Endothelial cell of umbilical vein (primary cell): ENCODE results near the gene NUPR1. TPM values are rescaled to one million over a fixed set of nuclear protein-coding genes. Genes with fewer than 3 reads are reported as not detected.

Source experiments
- BruUV-seq: library from RNA; stranded (reverse); fragments of 400-500 nt; replicated peaks from 2 replicates; lab custom pipeline; 2021; lab: Mats Ljungman, UMichigan
- CTCF ChIA-PET: fragments of 300-600, 350-600 bp; sonication (Branson Sonifier 250); formaldehyde crosslinking; loops from one replicate; lab custom pipeline; 2021; ENCODE audit warnings: antibody characterized with exemption, inconsistent platforms; lab: Charles Lee
- POLR2A ChIA-PET: fragments of 300-600, 350-600 bp; sonication (Branson Sonifier 250); formaldehyde crosslinking; loops from one replicate; lab custom pipeline; 2021; ENCODE audit warnings: antibody characterized with exemption, inconsistent platforms; lab: Charles Lee
- DNase-seq: peaks from one replicate; pipeline ENCODE4 v3.0.0-alpha.2; 2011; ENCODE audit warnings: low read depth, low spot score
- FAIRE-seq: peaks from 2 replicates; lab custom pipeline; 2011; peaks lifted over from hg19 to GRCh38; lab: Jason Lieb, UNC
- H2AFZ ChIP-seq: 2 replicates; pipeline ENCODE4 v1.6.0; 2012; ENCODE audit warnings: low read depth, low read length, control low read depth, inconsistent platforms
- H3K27ac ChIP-seq: 2 replicates; pipeline ENCODE4 v1.5.1; 2011; ENCODE audit warnings: low read depth, mild to moderate bottlenecking, control low read depth, low read length, moderate library complexity; ENCODE audit not compliant: insufficient read depth
- H3K27me3 ChIP-seq, 2 experiments: 2 replicates each; pipeline versions ENCODE4 v1.6.0 to v1.6.1; 2011; ENCODE audit warnings: low read length in 2 of 2, mixed read lengths in 1 of 2; ENCODE audit not compliant: control insufficient read depth in 2 of 2, insufficient read depth in 2 of 2
- H3K36me3 ChIP-seq, 2 experiments: 2 replicates in 1 of 2; 3 replicates in 1 of 2; pipeline ENCODE4 v1.5.1; 2011; ENCODE audit warnings: low read length in 2 of 2, mild to moderate bottlenecking in 1 of 2, moderate library complexity in 1 of 2; ENCODE audit not compliant: control insufficient read depth in 2 of 2, insufficient read depth in 2 of 2; ENCODE audit errors: extremely low read depth in 1 of 2
- H3K4me1 ChIP-seq: 3 replicates; pipeline ENCODE4 v1.5.1; 2011; ENCODE audit warnings: mild to moderate bottlenecking, low read length; ENCODE audit not compliant: control insufficient read depth, insufficient read depth; ENCODE audit errors: extremely low read depth
- H3K4me2 ChIP-seq: 2 replicates; pipeline ENCODE4 v1.6.1; 2011; ENCODE audit warnings: low read length, control low read depth, mixed read lengths; ENCODE audit not compliant: insufficient read depth
- H3K4me3 ChIP-seq, 3 experiments: fragments of 200-600 bp in 1 of 3; sonication (generic), shearing (Covaris generic) in 1 of 3; replicated peaks in 1 of 3; 2 replicates each; pipeline ENCODE4 v1.5.1; 2011 to 2016; ENCODE audit warnings: control low read depth in 3 of 3, low read length in 3 of 3, mild to moderate bottlenecking in 2 of 3, inconsistent platforms in 1 of 3, low read depth in 1 of 3, moderate library complexity in 1 of 3; ENCODE audit not compliant: insufficient read depth in 1 of 3
- H3K79me2 ChIP-seq: 2 replicates; pipeline ENCODE4 v1.6.0; 2012; ENCODE audit warnings: low read length, inconsistent platforms; ENCODE audit not compliant: control insufficient read depth, insufficient read depth
- H3K9ac ChIP-seq: replicated peaks from 2 replicates; pipeline ENCODE3; 2011; ENCODE audit warnings: low read length, control low read depth; ENCODE audit not compliant: insufficient read depth; ENCODE audit errors: extremely low read depth
- H3K9me1 ChIP-seq: replicated peaks from 3 replicates; pipeline ENCODE4 v1.6.0; 2011; ENCODE audit warnings: mild to moderate bottlenecking, low read length; ENCODE audit not compliant: control insufficient read depth, insufficient read depth; ENCODE audit errors: extremely low read depth
- H3K9me3 ChIP-seq: replicated peaks from 2 replicates; pipeline ENCODE4 v1.5.1; 2012; ENCODE audit warnings: low read length, inconsistent platforms; ENCODE audit not compliant: control insufficient read depth, insufficient read depth
- H4K20me1 ChIP-seq: replicated peaks from 2 replicates; pipeline ENCODE3; 2011; ENCODE audit warnings: mild to moderate bottlenecking, low read length; ENCODE audit not compliant: control insufficient read depth, insufficient read depth; ENCODE audit errors: extremely low read depth
- CTCF ChIP-seq, 2 donors: IDR thresholded peaks; 1 replicate in 1 of 2; 2 replicates in 1 of 2; pipeline ENCODE4 v1.5.1; 2011; ENCODE audit warnings: low read length in 2 of 2, mild to moderate bottlenecking in 2 of 2, moderate library complexity in 2 of 2, control low read depth in 1 of 2, inconsistent platforms in 1 of 2, low read depth in 1 of 2; ENCODE audit not compliant: insufficient read depth in 1 of 2; ENCODE audit errors: extremely low read depth in 1 of 2
- EZH2 ChIP-seq: IDR thresholded peaks from 2 replicates; pipeline ENCODE4 v1.6.1; 2012; ENCODE audit warnings: borderline replicate concordance, low read depth, mild to moderate bottlenecking, moderate library complexity, low read length, inconsistent platforms; ENCODE audit not compliant: severe bottlenecking
- FOS ChIP-seq: IDR thresholded peaks from 2 replicates; pipeline ENCODE4 v1.6.1; 2011; ENCODE audit warnings: mild to moderate bottlenecking, low read length, moderate library complexity, borderline replicate concordance; ENCODE audit not compliant: insufficient read depth
- GATA2 ChIP-seq: IDR thresholded peaks from 2 replicates; pipeline ENCODE4 v1.7.0; 2011; ENCODE audit warnings: low read depth, mild to moderate bottlenecking, moderate library complexity, mixed read lengths, low read length; ENCODE audit not compliant: insufficient read length, insufficient read depth
- JUN ChIP-seq: IDR thresholded peaks from 2 replicates; pipeline ENCODE4 v1.6.1; 2011; ENCODE audit warnings: borderline replicate concordance, low read depth; ENCODE audit not compliant: insufficient read length, insufficient read depth
- MYC ChIP-seq: IDR thresholded peaks from one replicate; pipeline ENCODE4 v1.6.1; 2011; ENCODE audit warnings: mild to moderate bottlenecking, low read depth, low read length
- POLR2A ChIP-seq: IDR thresholded peaks from 2 replicates; pipeline ENCODE4 v1.6.1; 2012; ENCODE audit warnings: low read depth, mild to moderate bottlenecking, control low read depth, low read length
- POLR2AphosphoS5 ChIP-seq: IDR thresholded peaks from 2 replicates; pipeline ENCODE4 v1.6.1; 2012; ENCODE audit warnings: low read depth, mild to moderate bottlenecking, control low read depth, low read length, moderate library complexity; ENCODE audit not compliant: insufficient read depth
- dilution Hi-C: fragments of 300-500 bp; cut with MboI; formaldehyde crosslinking; loops from one replicate; pipeline ENCODE4 v1.15.0; 2019; ENCODE audit warnings: low sequenced_read_pairs; ENCODE audit not compliant: extremely low pct_ligation_motif_present
- intact Hi-C: fragments of 100-400 bp; cut with micrococcal nuclease; formaldehyde crosslinking; loops from one replicate; pipeline ENCODE4 v1.10.0; 2022
- polyA plus RNA-seq, 4 experiments: library from polyadenylated mRNA; depleted of rRNA in 3 of 4; stranded (reverse) in 3 of 4; unstranded in 1 of 4; fragments of >200 nt; gene quantifications; 2 replicates each; pipeline versions ENCODE4 v1.2.1 to v1.2.3, GENCODE V29; 2011 to 2012; ENCODE audit warnings: missing spikeins in 1 of 4
- total RNA-seq: library from RNA; stranded (reverse); gene quantifications from 2 replicates; pipeline ENCODE4 v1.2.3, GENCODE V29; 2021
- TF ChIP-seq, protein P1 (sequence below): IDR thresholded peaks from 2 replicates; pipeline ENCODE4 v1.6.1; 2011; ENCODE audit not compliant: insufficient read depth, insufficient read length

NUPR1 gene
- total and polyA plus RNA-seq, 2 donors (not counting 3 experiments of a cell fraction or from before 2014, with no cell fraction given) = 1.8 to 4.9 TPM

GRCh38 chr16:28495098-28495793 is 43.5 kb downstream of the NUPR1 start:
- Histone ChIP-seq H3K4me2 (no peak overlapping the region), H3K27ac (no peak overlapping the region), H3K36me3 (no peaks in the 10 kb centered on the region), H4K20me1 (no peaks in the 10 kb centered on the region), H3K9ac (no peak overlapping the region), H3K4me1 (peaks cover 2% of the 10 kb centered on the region), H3K4me3 (no peak overlapping the region), H3K9me1 (no peaks in the 10 kb centered on the region), H3K27me3 (no peaks in the 10 kb centered on the region), H2AFZ (no peak overlapping the region), H3K9me3 (no peaks in the 10 kb centered on the region), H3K79me2 (peaks cover 3% of the 10 kb centered on the region)
- ChIA-PET CTCF (no interaction called here), POLR2A (no interaction called here)
- DNase-seq = no peak
- no peak for FAIRE-seq
- intact Hi-C loops (no loop called here), dilution Hi-C loops (no loop called here)
- no TSS peak for BruUV-seq
- no peak for TF ChIP-seq GATA2
- no peak for TF ChIP-seq FOS
- TF ChIP-seq JUN = no peak
- no peak for TF ChIP-seq EZH2
- TF ChIP-seq POLR2AphosphoS5 = no peak
- TF ChIP-seq, protein P1, sequence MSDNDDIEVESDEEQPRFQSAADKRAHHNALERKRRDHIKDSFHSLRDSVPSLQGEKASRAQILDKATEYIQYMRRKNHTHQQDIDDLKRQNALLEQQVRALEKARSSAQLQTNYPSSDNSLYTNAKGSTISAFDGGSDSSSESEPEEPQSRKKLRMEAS = no peak
- no peak for TF ChIP-seq MYC
- TF ChIP-seq POLR2A = no peak
- TF ChIP-seq CTCF (IDR thresholded peaks at IDR 0.05; ENCODE audit: extremely low read depth in 1 of 2, insufficient read depth in 1 of 2, low read depth in 1 of 2, low read length in 2 of 2) = no peak
